WTC11 (cell line): Measurements from ENCODE around the gene MLLT1. TPM values are rescaled to one million over a fixed set of nuclear protein-coding genes. Genes with fewer than 3 reads are reported as not detected.

ENCODE experiments used
- ATAC-seq: fragments of 200-7000 bp; cut with Tn5 transposase; 2 replicates; pipeline ENCODE4 v1.10.0; 2021; ENCODE audit warnings: mild to moderate bottlenecking, moderate library complexity
- CTCF ChIA-PET: fragments of 300-600 bp; sonication (Branson Sonifier 250); formaldehyde crosslinking; loops from one replicate; lab custom pipeline; 2021; ENCODE audit warnings: antibody characterized with exemption; lab: Charles Lee
- POLR2A ChIA-PET: fragments of 350-600 bp; sonication (Branson Sonifier 250); formaldehyde crosslinking; loops from one replicate; lab custom pipeline; 2021; ENCODE audit warnings: antibody characterized with exemption; lab: Charles Lee
- DNase-seq: peaks from one replicate; pipeline ENCODE4 v3.0.0; 2021; ENCODE audit warnings: low spot score
- H3K27ac Mint-ChIP-seq: 2 replicates; pipeline ENCODE4 v1.8.0; 2021; ENCODE audit warnings: mixed read lengths
- H3K27me3 Mint-ChIP-seq: 2 replicates; pipeline ENCODE4 v1.8.0; 2021; ENCODE audit warnings: low read depth, mild to moderate bottlenecking, moderate library complexity, mixed read lengths
- H3K36me3 Mint-ChIP-seq: 2 replicates; pipeline ENCODE4 v1.8.0; 2021; ENCODE audit warnings: mixed read lengths
- H3K4me1 Mint-ChIP-seq: 2 replicates; pipeline ENCODE4 v1.8.0; 2022; ENCODE audit warnings: mixed read lengths
- H3K4me3 Mint-ChIP-seq: 2 replicates; pipeline ENCODE4 v1.8.0; 2021; ENCODE audit warnings: mild to moderate bottlenecking, moderate library complexity, mixed read lengths
- H3K9me3 Mint-ChIP-seq: 2 replicates; pipeline ENCODE4 v1.8.0; 2021; ENCODE audit warnings: mixed read lengths
- CREM ChIP-seq: sonication (generic); formaldehyde crosslinking; IDR thresholded peaks from 2 replicates; pipeline ENCODE4 v1.8.1; 2022; ENCODE audit warnings: mild to moderate bottlenecking, missing genetic modification reagents, moderate library complexity
- FOXJ3 ChIP-seq: sonication (generic); formaldehyde crosslinking; IDR thresholded peaks from 2 replicates; pipeline ENCODE4 v1.9.0; 2021; ENCODE audit warnings: missing genetic modification reagents, mild to moderate bottlenecking, borderline replicate concordance
- GABPB1 ChIP-seq: sonication (generic); formaldehyde crosslinking; IDR thresholded peaks from 2 replicates; pipeline ENCODE4 v1.8.1; 2023; ENCODE audit warnings: mild to moderate bottlenecking, missing genetic modification reagents
- IRF1 ChIP-seq: sonication (generic); formaldehyde crosslinking; IDR thresholded peaks from 2 replicates; pipeline ENCODE4 v1.8.0; 2023; ENCODE audit warnings: missing genetic modification reagents
- JAZF1 ChIP-seq: fragments of 250-450 bp; sonication (Bioruptor Pico); IDR thresholded peaks from 2 replicates; pipeline ENCODE4 v1.9.0; 2021; ENCODE audit warnings: moderate library complexity, mild to moderate bottlenecking, inconsistent platforms
- MXD4 ChIP-seq: fragments of 250-450 bp; sonication (Bioruptor Pico); IDR thresholded peaks from 2 replicates; pipeline ENCODE4 v1.8.0; 2021; ENCODE audit warnings: mild to moderate bottlenecking, moderate library complexity, borderline replicate concordance
- MYBL2 ChIP-seq: sonication (generic); formaldehyde crosslinking; IDR thresholded peaks from 2 replicates; pipeline ENCODE4 v1.8.1; 2023; ENCODE audit warnings: mild to moderate bottlenecking, moderate library complexity, missing genetic modification reagents
- NR1H2 ChIP-seq: sonication (generic); formaldehyde crosslinking; IDR thresholded peaks from 2 replicates; pipeline ENCODE4 v1.9.0; 2021; ENCODE audit warnings: mild to moderate bottlenecking, moderate library complexity, missing genetic modification reagents
- OVOL2 ChIP-seq: fragments of 250-450 bp; sonication (Bioruptor Pico); IDR thresholded peaks from 2 replicates; pipeline ENCODE4 v1.9.0; 2021; ENCODE audit warnings: mild to moderate bottlenecking, borderline replicate concordance
- RELA ChIP-seq: sonication (generic); formaldehyde crosslinking; IDR thresholded peaks from 2 replicates; pipeline ENCODE4 v1.8.1; 2022; ENCODE audit warnings: missing genetic modification reagents, mild to moderate bottlenecking, borderline replicate concordance
- RORB ChIP-seq: fragments of 250-450 bp; sonication (Bioruptor Pico); IDR thresholded peaks from 2 replicates; pipeline ENCODE4 v1.9.0; 2021; ENCODE audit warnings: mild to moderate bottlenecking
- SMAD4 ChIP-seq: sonication (generic); formaldehyde crosslinking; IDR thresholded peaks from 2 replicates; pipeline ENCODE4 v1.8.0; 2022; ENCODE audit warnings: mild to moderate bottlenecking, missing genetic modification reagents
- USF2 ChIP-seq: sonication (generic); formaldehyde crosslinking; IDR thresholded peaks from 2 replicates; pipeline ENCODE4 v1.8.1; 2023; ENCODE audit warnings: mild to moderate bottlenecking, missing genetic modification reagents, moderate library complexity
- ZNF263 ChIP-seq: sonication (generic); formaldehyde crosslinking; IDR thresholded peaks from 2 replicates; pipeline ENCODE4 v1.8.1; 2022; ENCODE audit warnings: low read depth, mild to moderate bottlenecking, moderate library complexity, missing genetic modification reagents
- ZNF671 ChIP-seq: fragments of 250-450 bp; sonication (Bioruptor Pico); IDR thresholded peaks from 2 replicates; pipeline ENCODE4 v1.8.0; 2021; ENCODE audit warnings: mild to moderate bottlenecking
- total RNA-seq: library from RNA; stranded (reverse); gene quantifications from 3 replicates; pipeline ENCODE4 v1.2.3, GENCODE V29; 2021
- TF ChIP-seq, protein P1 (sequence below): fragments of 250-450 bp; sonication (Bioruptor Pico); conservative IDR thresholded peaks from 2 replicates; pipeline ENCODE4 v1.9.0; 2021; ENCODE audit warnings: mild to moderate bottlenecking
- TF ChIP-seq, protein P2 (sequence below): sonication (generic); formaldehyde crosslinking; IDR thresholded peaks from 2 replicates; pipeline ENCODE4 v1.8.0; 2022; ENCODE audit warnings: mild to moderate bottlenecking, missing genetic modification reagents
- TF ChIP-seq, protein P3 (sequence below): sonication (generic); formaldehyde crosslinking; IDR thresholded peaks from 2 replicates; pipeline ENCODE4 v1.8.0; 2022; ENCODE audit warnings: mild to moderate bottlenecking, missing genetic modification reagents
- TF ChIP-seq, protein P4 (sequence below): sonication (generic); formaldehyde crosslinking; IDR thresholded peaks from 2 replicates; pipeline ENCODE4 v1.8.1; 2022; ENCODE audit warnings: missing genetic modification reagents, borderline replicate concordance
- TF ChIP-seq, protein P5 (sequence below): fragments of 200-600 bp; IDR thresholded peaks from 2 replicates; pipeline ENCODE4 v1.8.0; 2022; ENCODE audit warnings: antibody characterized with exemption

Gene MLLT1
- total RNA-seq, 1 experiment from 2014 or later, result 58.2 TPM

- ChIA-PET CTCF (interaction anchor here (2.7 kb wide), 1 partner anchor 13 kb away, joined by 18 read pairs; no protein-coding TSS in a partner anchor), POLR2A (no interaction called here)
- TF ChIP-seq USF2 (CRISPR knock-in tag) (no peak), ZNF263 (no peak)
- Mint-ChIP-seq H3K4me3 (no peak overlapping the region), H3K27me3 (no peaks in the 10 kb centered on the region), H3K36me3 (peaks cover 9% of the 10 kb centered on the region; the same call in 1 of the 2 replicates), H3K9me3 (no peaks in the 10 kb centered on the region), H3K4me1 (peaks cover 15% of the 10 kb centered on the region), H3K27ac (peak overlapping the region; percentile 84)
- no peak for ATAC-seq
- DNase-seq, result no peak
Measured at GRCh38 chr19:6230991-6231448, 48.8 kb downstream of the MLLT1 start.

DNA sequence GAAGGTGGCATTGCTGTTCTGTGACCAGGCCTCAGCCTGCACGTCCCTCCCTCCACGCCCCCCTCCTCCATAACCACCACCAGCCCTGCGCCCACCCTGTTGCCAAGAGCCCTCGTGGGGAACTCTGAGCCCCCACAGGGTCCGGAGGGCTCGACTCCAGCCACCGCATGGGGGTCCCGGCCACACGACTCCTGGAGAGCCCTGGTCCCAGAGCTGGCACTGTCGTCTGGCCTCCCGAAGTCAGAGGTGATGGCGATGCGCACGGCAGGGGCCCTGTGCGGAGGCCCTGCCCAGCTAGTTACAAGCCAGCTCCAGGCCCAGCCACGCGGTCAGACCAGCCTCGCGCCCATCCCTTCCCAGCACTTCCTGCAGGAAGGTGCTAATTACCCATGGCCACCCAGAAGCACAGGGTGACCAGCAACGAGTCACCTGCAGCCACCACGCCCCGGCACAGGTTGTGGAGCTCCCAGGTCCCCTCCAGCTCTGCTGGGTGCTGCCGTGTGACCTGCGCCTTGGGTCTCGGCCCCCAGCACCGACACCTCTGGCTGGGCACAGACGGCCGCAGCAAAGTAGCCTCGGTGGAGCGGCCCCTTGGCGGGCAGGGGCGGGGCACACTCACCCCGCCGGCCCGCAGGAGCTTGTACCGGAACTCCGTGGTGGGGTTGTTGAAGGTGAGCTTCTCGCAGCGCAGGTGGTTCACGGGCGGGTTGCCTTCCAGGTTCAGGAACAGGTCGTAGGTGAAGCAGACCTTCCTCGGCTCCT lies 49.6 kb downstream of the MLLT1 start:
- POLR2A ChIA-PET, result no interaction called here
- Mint-ChIP-seq H3K27me3 (no peaks in the 10 kb centered on the region), H3K9me3 (no peaks in the 10 kb centered on the region), H3K27ac (no peak overlapping the region), H3K4me1 (peaks cover 13% of the 10 kb centered on the region), H3K4me3 (no peak overlapping the region), H3K36me3 (peaks cover 12% of the 10 kb centered on the region)
- DNase-seq, result no peak
- CTCF ChIA-PET, result interaction anchor here (2.7 kb wide), 1 partner anchor 12 kb away, joined by 18 read pairs; no protein-coding TSS in a partner anchor
- ATAC-seq, result no peak
- TF ChIP-seq RELA (CRISPR knock-in tag) (no peak), RORB (no peak), CREM (no peak), USF2 (CRISPR knock-in tag) (no peak), OVOL2 (CRISPR knock-in tag) (no peak), MYBL2 (no peak), ZNF671 (no peak), SMAD4 (CRISPR knock-in tag) (no peak), MXD4 (CRISPR knock-in tag) (no peak), GABPB1 (CRISPR knock-in tag) (no peak), ZNF263 (no peak), IRF1 (CRISPR knock-in tag) (no peak), FOXJ3 (CRISPR knock-in tag) (no peak), JAZF1 (CRISPR knock-in tag) (no peak), NR1H2 (no peak)
- TF ChIP-seq, protein P1, sequence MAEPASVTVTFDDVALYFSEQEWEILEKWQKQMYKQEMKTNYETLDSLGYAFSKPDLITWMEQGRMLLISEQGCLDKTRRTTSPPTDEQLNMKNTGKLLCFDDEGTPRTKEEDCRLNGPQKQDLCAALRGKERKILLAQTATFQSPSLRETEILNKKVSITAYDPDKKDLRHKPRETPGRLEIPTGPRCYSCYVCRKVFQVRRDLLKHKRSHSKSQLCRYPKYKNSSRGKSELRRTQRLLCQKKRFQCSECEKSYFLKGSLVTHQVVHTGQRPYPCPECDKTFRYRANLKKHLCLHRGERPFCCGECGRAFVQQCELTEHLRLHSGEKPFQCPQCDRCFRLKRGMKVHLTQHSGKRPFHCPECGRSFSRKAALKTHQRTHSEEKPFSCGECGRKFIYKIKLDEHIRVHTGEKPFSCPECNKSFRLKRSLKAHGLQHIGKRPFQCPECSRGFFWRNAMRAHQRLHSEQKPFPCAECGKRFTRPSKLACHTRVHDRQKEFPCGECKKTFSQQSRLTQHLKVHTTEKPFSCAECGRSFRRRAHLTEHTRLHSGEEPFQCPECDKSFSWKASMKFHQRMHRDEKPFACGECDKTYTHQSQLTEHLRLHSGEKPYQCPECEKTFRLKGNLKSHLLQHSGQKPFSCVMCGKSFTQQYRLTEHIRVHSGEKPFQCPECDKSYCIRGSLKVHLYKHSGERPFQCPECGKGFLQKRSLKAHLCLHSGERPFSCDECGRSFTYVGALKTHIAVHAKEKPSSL (CRISPR knock-in tag), result no peak
- TF ChIP-seq, protein P2, sequence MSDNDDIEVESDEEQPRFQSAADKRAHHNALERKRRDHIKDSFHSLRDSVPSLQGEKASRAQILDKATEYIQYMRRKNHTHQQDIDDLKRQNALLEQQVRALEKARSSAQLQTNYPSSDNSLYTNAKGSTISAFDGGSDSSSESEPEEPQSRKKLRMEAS, result no peak
- TF ChIP-seq, protein P3, sequence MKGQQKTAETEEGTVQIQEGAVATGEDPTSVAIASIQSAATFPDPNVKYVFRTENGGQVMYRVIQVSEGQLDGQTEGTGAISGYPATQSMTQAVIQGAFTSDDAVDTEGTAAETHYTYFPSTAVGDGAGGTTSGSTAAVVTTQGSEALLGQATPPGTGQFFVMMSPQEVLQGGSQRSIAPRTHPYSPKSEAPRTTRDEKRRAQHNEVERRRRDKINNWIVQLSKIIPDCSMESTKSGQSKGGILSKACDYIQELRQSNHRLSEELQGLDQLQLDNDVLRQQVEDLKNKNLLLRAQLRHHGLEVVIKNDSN, result no peak
- TF ChIP-seq, protein P4, sequence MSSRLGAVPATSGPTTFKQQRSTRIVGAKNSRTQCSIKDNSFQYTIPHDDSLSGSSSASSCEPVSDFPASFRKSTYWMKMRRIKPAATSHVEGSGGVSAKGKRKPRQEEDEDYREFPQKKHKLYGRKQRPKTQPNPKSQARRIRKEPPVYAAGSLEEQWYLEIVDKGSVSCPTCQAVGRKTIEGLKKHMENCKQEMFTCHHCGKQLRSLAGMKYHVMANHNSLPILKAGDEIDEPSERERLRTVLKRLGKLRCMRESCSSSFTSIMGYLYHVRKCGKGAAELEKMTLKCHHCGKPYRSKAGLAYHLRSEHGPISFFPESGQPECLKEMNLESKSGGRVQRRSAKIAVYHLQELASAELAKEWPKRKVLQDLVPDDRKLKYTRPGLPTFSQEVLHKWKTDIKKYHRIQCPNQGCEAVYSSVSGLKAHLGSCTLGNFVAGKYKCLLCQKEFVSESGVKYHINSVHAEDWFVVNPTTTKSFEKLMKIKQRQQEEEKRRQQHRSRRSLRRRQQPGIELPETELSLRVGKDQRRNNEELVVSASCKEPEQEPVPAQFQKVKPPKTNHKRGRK (CRISPR knock-in tag), result no peak
- TF ChIP-seq, protein P5, sequence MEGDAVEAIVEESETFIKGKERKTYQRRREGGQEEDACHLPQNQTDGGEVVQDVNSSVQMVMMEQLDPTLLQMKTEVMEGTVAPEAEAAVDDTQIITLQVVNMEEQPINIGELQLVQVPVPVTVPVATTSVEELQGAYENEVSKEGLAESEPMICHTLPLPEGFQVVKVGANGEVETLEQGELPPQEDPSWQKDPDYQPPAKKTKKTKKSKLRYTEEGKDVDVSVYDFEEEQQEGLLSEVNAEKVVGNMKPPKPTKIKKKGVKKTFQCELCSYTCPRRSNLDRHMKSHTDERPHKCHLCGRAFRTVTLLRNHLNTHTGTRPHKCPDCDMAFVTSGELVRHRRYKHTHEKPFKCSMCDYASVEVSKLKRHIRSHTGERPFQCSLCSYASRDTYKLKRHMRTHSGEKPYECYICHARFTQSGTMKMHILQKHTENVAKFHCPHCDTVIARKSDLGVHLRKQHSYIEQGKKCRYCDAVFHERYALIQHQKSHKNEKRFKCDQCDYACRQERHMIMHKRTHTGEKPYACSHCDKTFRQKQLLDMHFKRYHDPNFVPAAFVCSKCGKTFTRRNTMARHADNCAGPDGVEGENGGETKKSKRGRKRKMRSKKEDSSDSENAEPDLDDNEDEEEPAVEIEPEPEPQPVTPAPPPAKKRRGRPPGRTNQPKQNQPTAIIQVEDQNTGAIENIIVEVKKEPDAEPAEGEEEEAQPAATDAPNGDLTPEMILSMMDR, result no peak
